HPDE6-E6E7 (cell line): ENCODE data around the gene METTL24.
"Not testable (repeated sequence)": the region's sequence is repeated elsewhere in the genome, so short reads cannot be mapped to it uniquely, and the experiment has no call there.

Experiments used
- DNase-seq: peaks from one replicate; pipeline ENCODE4 v3.0.0; 2011; ENCODE audit warnings: missing footprints; ENCODE audit errors: extremely low spot score

Gene METTL24

GRCh38 chr6:110315207-110315868 is 42.8 kb downstream of the METTL24 start:
- DNase-seq, result no peak

DNA sequence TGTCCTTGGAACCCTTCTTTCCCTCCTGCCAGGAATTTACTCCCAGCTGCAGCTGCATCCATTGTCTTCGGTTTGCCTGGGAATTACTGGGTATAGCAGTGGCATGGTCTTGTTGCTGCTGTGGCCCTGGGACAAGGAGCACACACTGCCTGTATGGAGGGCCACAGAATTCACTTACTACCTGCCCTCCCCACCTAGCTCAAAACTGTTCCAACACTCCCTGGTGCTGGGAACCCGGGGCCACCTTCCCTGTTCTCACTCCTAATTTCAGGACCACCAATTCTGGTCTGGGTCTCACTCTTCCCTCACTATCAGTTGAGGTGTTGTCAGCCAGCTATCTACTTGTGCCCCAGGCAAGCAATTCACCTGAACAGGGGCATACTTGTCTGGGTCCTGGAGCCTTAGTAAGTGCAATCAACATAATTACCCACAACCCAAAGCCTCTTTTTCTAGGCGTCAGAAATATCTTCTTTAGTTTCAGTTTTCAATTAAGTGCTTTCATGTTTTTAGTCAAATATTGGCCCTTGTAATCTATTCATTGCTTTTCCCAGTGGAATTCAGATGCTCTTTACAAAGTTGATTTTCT is 47.2 kb downstream of the METTL24 start:
- no peak for DNase-seq

DNA sequence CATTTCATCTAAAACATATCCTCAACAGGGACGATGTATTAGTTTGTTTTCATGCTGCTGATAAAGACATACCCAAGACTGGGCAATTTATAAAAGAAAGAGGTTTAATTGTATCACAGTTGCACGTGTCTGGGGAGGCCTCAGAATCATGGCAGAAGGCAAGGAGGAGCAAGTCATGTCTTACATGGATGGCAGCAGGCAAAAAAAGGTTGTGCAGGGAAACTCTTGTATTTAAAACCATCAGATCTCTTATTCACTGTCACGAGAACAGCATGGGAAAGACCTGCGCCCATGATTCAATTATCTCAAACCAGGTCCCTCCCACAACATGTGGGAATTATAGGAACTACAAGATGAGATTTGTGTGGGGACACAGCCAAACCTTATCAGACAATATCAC is 48.7 kb downstream of the METTL24 start:
- DNase-seq, result not testable (repeated sequence)

GRCh38 chr6:110307368-110307767 is 50.8 kb downstream of the METTL24 start:
- DNase-seq, result no peak

DNA sequence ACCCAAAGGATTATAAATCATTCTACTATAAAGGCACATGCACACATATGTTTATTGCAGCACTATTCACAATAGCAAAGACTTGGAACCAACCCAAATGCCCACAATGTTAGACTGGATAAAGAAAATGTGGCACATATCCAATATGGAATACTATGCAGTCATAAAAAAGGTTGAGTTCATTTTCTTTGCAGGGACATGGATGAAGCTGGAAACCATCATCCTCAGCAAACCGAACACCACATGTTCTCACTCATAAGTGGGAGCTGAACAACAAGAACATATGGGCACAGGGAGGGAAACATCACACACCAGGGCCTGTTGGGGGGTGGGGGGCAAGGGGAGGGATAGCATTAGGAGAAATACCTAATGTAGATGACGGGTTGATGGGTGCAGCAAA is 52.3 kb downstream of the METTL24 start:
- not testable (repeated sequence) for DNase-seq

- DNase-seq, result not testable (repeated sequence)
Measured at GRCh38 chr6:110303692-110304091, 54.5 kb downstream of the METTL24 start.

DNA sequence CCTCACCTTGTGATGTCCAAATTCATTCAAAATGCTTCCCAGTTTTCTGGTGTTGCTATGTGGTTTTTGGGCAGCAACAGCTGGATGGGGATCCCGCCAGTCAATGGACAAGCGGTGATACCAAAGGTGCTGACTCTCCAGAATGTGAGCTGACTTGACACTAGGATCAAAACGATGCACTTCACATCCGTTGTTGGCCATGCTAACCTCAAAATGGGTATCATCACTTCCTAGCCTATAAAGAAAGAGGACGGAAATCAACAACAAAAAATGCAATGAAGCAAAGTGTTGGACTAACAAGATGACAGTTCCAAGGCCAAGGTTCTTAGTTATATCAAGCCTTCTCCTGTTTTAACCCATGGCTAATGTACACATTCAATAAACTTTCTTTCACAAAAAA is 59.2 kb downstream of the METTL24 start:
- DNase-seq, result no peak

GRCh38 chr6:110298411-110298810 is 59.7 kb downstream of the METTL24 start:
- no peak for DNase-seq

DNA sequence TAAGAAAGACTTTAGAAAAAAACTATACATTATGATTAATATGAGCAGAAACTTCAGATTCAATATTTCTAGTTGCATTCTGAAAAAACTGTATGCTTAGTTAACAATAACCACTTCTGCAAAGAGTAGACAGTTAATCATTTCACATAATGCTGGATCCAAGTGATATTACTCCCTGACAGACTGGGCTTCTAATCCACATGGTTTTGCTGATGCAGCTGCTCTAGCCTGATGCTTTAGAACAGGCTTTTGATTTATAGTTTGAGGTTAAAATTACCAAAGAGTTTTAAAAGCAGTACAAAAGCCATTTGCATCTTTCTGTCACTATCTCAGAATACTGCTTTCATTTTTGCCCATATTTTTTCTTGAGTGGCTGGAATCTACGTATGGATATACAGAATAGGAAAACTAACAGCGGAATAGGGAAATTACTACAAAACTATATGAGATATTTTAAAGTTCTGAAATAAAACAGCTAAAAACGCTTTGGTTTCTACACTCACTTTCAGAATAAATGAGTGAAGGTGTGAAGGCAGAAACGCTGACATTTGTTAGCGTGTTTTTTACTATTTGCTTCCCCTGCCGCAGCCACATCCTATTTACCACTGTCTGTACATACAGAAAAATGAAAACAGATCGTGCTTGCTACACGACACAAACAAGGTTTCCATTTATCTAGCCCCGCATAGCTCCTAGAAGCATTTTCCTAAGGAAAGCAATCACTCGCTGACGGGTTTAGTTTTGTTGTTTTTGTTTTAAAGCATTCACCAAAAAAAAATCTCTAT is 61.7 kb downstream of the METTL24 start:
- no peak for DNase-seq

GRCh38 chr6:110295451-110296165 is 62.5 kb downstream of the METTL24 start:
- DNase-seq, result no peak

DNA sequence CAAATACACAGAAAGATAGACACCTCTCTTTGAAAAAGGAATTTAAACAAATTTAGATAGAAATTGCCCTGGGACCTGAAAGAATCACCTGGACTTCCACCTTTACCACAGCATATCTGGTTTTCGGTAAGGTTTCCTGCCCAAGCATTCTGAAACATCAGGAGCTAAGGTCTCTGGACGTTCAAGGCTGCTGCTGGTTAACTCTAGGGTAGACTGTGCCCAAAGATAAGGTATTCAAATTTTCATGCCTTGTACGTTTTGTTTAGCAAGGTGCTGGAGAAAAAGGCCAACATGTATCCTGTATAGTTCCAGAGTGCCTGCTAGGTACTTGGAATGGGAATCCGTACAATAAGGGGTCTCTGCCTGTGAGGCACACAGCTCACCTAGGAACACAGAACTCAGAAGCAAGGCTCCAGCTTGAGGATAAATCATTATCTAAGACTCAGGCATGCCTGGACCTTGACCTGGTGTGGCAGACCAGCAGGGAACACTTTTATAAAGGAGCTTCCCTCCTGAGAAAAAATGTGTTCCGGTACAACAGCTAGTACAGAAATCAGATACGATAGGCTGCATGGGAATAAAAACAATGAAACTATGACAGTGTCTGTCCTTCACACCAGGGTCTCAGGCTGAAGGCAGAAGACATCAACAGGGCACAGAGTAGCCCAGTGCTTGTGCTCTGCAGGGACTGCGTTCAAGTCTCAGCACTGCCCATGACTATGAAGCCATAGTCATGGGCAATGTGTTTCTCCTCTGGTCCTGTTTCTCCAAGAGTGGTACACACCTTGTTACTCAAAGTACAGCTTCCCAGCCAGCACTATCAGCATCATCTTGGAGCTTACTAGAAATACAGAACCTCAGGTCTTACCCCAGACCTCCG is 70.4 kb downstream of the METTL24 start:
- no peak for DNase-seq

- no peak for DNase-seq
Measured at GRCh38 chr6:110285306-110286060, 72.7 kb downstream of the METTL24 start.

DNA sequence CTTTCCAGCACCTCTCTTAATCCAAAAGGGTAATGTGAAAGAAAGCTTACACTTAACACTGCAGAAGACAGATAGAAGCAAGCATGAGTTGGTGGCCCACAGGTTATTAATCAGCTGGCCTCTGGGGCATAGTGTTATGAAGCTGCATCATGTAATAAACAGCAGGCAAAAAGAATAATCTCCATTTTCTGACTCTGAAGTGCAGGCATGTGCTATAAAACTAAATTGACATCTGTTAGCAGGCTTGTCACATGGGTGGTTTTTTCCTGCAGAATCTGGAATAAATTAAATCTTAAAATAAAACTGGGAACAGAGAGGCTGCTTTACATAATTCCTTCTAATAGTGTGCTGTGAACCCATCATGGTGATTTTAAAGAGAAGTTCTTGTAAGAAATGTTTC is 73.3 kb downstream of the METTL24 start:
- no peak for DNase-seq

DNA sequence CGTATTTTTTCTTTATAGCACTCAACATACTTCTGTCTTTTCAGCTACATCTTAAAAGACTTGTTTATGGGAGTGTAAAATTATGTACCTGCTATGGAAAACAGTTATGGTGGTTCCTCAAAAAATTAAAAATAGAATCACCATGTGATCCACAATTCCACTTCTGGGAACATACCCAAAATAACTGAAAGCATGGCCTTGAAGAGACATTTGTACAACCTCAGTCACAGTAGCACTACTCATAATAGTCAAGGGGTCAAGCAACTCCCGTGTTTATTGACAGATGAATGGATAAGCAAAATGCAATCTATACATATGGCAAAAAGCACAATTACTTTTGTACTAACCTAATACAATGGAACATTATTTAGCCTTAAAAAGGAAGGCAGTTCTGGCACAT is 74.5 kb downstream of the METTL24 start:
- no peak for DNase-seq

DNA sequence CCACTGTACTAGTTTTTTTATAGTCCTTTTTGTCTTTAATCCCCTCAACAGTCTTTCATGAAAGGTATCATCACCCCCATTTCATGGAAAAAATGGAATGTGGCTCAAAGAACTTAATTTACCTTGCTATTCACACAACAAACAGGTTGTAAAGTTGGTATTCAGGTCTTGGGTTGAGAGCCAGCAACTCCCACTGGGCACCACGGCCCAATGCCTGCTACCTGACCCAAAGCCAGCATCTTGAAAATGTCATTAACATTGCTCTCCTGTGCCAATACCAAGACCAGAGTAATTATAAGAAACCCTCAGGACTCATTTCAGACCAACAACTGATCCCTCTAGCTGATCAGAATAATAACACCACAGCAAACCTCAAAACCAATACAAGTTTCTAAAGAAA is 75.7 kb downstream of the METTL24 start:
- no peak for DNase-seq

DNA sequence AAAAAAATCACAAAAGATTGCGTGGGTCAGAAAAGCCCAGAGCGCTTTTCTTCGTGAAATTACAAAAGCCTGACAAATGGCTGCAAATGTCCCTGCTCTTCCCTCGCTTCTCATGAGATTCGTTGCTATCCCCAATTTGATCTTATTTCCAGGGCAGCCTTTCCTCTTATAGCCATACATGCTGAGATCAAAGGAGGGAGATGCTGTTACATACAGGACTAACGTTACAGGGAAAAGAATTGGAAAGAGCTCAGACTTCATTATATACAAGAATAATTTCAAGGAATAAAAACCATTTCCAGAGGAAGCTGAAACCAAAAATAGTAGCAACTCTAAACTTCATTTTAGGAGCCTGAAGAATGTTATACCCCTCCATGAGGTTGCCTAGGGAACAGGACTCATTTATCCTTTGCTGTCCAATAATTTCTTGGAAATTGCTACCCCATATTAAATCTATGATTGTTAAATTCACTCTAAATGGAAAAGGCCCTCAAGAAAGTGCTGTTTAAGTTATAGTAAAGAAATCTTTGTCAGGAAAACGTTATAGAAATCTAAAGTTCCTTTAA is 81.0 kb downstream of the METTL24 start:
- no peak for DNase-seq

DNA sequence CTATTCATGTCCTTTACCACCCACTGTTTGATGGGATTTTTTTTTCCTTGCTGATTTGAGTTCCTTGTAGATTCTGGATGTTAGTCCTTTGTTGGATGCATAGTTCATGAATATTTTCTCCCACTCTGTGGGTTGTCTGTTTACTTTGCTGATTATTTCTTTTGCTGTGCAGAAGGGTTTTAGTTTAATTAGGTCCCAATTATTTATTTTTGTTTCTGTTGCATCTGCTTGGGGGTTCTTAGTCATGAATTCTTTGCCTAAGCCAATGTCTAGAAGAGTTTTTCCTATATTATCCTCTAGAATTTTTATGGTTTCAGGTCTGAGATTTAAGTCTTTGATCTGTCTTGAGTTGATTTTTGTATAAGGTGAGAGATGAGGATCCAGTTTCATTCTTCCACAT is 85.4 kb downstream of the METTL24 start:
- not testable (repeated sequence) for DNase-seq

GRCh38 chr6:110271732-110272022 is 86.5 kb downstream of the METTL24 start:
- no peak for DNase-seq

GRCh38 chr6:110270165-110270564 is 88.0 kb downstream of the METTL24 start:
- no peak for DNase-seq

DNA sequence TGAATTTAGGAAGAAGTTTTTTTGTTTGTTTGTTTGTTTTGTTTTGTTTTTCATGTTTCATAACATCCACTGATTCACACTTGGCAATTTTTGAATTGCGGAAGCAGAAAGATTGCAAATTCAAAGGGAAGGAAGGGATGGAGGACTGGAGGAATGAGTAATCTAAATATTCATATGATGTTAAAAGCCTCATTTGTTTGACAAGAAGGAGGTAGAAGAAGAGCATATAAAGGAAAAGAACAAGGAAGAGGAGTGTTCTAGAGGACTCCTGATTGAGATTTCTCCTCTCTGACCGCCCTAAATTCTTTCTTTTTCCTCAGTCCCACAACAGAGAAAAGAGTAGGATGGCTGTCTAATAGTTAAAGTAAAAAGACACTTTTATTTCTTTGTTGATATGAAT is 88.5 kb downstream of the METTL24 start:
- no peak for DNase-seq

DNA sequence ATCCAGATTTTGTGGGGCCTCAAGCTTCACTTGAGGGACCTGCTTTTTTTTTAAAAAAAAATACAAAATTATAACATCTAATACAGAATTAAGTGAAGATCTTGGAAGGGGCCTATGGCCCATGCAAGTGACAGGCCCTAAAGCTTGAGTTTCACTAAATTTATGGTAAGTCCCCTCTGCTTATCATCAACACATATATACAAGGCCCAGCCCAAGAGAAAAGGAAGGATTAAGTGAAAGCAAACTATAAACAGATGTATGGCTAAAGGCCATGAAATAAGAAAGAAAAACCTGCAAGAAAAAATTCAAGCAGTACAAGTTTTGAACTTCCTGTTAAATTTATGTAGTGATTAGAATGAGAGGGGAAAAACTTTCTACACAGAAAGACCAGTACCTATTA is 91.2 kb downstream of the METTL24 start:
- no peak for DNase-seq
